NCI-H446 (cell line): ENCODE data around the gene ADISSP.

ENCODE experiments used
- DNase-seq, 2 experiments: peaks; one replicate each; lab custom pipeline; 2025; lab: John Stamatoyannopoulos, UW

Gene ADISSP

DNA sequence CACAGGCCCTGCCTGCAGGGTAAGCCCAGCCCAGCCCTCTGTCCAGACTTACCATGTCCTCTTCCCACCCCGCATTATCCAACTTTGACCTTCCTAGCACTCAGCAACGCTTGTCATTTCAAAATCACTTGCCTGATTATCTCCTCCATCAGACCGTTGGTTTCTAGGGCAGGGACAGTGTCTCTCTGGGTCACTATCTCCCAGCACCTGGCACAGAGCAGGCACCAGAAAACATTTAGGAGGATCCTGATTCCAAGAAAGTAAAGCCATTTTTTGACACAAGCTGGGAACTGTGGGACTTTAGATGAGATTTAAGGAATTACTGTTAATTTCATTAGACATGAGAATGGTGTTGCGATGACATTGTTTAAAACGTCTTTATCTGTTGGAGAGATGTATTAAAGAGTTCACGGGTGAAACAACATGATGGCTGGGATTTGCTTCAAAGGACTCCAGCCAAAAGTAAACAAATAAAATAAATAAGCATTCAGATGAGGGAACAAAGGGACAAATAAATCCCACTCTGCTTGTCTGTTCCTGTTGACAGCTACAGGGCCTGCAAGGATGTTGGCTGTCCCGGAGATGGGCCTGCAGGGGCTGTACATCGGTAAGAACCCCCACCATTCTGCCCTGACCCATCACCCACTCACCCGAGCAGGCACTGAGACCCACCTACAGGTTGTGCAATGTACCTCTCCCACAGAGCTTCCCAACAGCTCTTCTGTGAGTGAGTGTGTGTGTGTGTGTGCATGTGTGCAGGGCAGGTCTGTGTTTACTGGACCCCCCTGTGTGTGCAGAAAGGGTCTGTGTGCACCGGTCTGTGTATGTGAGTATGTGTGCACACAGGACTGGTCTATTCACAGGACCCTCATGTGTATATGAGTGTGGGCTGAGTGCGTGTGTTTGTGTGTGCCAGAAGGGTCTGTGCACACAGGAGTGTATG is 29.2 kb downstream of the ADISSP start:
- no peak for DNase-seq

DNA sequence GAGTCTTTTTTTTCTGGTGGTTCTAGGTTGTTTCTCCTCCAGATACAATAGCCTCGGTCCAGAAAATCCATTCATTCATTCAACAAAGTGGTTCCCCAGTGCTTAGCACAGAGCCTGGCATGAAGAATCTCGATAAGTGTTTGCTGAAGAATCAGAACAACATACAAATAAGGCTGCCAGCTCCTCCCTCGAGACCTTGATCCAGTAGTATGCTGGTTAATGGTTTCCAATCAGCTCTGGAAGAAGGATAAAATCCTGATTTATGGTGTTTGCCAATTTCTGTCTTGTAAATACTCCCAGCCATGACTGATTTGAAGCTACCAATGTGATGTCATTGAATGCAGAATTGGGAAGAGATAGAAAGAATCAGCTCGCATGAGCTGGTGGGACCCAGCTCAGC is 31.8 kb downstream of the ADISSP start:
- no peak for DNase-seq

DNA sequence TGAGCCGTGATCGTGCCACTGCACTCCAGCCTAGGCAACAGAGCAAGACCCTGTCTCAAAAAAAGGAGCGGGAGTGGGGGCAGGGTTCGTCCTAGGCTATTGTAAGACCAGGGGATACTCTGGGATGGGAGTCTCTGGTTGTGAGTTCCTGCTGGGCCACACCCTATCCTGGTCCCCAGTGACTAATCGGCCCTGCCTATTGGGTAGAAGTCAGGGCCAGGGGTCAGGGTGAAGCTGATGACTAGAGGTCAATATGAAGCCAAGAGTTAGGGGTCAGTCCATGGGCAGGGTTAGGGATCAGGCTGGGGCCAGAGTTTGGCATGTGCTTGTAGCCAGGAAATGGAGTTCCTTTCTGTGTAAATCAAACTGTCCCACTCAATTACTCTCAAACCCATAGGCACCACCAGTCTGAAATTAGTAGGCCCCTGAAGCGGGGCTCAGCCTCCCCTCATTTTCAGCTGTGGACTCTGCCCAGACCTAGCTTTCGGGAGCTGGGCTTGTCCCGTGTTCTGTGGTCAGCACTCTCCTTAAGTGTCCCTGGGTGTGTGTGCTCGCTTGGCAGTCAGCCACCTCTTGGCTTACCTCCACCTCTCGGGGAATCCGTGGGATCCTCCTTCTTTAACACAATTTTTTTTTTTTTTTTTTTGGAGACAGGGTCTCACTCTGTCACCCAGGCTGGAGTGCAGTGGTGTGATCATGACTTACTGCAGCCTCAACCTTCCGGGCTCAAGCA is 33.3 kb downstream of the ADISSP start:
- no peak for DNase-seq

- DNase-seq: no peak
Measured at GRCh38 chr20:3733119-3733995, 34.2 kb downstream of the ADISSP start.

GRCh38 chr20:3732327-3733118 is 35.0 kb downstream of the ADISSP start, which contains the start of gene HSPA12B:
Gene HSPA12B (plus strand): TSS chr20:3732685. CDS start chr20:3738675, 5,990 bp downstream.
- no peak for DNase-seq

GRCh38 chr20:3731944-3732326 is 35.6 kb downstream of the ADISSP start:
- no peak for DNase-seq

DNA sequence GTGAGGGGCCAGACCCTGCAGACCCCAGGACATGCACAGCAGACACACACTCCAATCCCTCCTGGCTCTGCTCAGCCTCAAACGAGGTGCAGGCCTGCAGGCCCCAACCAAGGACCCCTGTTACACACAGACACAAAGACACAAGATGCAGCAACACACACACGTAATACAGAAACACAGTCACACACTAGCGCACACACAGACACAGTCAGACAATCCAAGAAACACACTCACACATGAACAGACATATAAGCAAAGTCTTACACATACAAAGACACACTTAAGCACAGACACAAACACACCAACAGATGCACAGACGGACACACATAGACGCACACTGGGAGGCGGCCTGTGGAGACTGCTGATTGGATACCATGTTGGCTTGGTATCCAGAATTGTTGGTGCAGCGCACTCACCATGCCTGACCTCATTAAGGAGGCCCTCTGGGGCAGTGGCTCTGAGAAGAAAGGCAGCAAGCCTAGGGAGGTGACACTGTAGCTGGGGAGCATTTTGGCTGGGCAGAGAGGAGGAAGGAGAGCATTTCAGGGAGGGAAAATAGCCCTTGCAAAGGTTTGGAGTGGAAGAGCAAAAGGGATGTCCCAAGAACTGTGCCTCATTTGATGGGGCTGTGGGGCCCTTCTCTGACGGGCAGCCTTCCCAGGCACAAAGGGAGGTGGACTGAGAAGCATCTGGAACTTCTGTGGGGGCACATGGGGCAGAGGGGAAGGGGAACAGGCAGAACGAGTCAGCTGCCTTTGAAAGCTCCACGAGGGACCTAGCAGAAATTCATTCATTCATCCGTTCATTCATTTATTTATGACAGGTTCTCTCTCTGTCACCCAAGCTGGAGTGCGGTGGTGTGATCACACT is 36.5 kb downstream of the ADISSP start:
- no peak for DNase-seq

DNA sequence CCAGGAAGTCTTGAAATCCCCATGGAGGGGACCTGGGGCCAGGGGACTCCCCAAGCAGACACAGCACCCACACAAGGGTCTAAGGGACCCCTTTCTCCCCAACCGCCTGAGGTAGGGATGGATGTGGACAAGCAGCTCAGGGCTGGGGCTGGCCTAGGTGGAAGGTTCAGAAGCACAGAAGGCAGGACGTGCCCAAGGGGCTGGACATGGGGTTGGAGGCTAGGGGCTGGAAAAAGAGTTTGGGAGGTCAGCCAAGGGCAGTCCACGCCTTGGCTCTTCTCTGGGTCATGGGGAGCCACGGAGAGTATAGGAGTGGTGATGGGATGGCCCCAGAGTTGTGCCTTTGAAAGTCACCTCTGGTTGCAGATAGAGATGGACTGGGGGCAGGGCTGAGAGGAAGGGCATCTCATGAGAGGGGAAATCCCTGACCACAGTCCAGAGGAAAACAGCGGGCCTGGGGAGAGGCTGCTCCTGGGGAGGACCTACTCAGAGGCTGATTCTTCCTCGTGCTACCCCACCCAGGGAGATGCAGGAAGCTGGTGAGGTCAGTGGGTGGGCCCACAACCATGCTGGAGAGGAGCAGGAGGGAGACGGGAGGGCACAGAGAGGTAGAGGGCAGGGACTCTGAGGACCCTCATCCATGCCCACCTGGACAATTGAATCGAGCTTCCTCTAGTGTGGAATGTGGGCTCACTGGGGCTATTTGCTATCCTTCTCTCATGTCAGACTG is 37.6 kb downstream of the ADISSP start:
- DNase-seq: no peak

GRCh38 chr20:3729378-3729777 is 38.2 kb downstream of the ADISSP start:
- no peak for DNase-seq

DNA sequence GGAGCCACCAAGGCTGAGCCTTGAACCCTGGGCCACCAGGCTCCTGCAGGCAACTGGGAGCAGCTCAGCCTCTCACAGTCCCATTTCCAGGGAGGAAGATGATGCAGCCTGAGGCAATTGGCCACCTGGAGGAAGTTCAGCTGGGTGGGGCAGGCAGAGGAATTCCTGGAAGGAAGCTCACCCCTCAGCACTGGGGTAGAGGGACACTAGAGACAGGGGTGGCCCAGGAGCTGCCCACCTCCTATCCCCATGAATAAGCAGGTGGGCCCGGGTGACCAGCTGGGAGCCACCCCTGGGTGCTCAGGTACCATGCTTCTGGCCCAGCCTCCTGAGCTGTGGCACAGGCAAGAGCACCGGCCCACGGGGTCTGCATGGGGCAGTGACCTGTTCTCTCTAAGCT is 38.7 kb downstream of the ADISSP start:
- no peak for DNase-seq

GRCh38 chr20:3728354-3728753 is 39.2 kb downstream of the ADISSP start:
- DNase-seq: no peak

DNA sequence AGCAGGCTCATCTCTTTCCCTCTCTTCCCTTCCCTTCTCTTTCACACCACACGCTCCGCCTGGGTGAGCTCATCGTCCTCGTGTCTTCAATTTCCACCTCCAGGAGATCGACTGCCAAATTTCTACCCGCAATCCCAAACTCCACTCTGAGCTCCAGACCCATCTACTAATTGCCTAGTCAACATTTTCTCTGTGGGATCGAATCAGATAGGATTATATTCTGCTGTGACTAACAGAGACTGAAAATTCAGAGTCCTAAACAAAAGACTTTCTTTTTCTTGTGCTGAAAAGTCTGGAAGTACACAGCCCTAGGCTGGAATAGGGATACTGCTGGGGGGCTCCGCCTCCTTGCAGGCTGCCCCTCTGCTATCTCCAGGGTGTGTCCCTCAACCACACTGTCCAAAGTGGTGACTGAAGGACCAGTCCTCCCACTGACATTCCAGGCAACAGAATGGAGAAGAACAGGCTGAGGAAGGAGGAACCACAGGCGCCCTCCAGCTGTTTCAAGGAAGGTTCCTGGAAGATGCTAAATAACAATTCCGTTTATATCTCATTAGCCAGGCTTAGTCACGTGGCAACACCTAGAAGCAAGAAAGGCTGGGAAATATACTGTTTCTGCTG is 40.0 kb downstream of the ADISSP start:
- DNase-seq: no peak

DNA sequence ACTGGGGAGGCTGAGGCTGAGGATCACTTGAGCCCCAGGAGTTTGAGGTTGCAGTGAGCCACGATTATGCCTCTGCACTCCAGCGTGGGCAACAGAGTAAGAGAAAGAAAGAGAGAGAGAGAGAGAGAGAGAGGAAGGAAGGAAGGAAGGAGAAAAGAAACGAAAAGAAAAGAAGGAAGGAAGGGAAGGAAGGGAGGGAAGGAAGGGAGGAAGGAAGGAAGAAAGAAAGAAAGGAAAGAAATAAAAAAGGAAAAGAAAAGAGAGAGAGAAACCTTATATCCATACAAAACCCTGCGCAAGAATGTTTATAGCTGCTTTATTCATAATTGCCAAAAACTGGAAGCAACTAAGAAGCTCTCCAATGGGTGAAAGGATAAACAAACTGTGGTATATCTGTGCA is 43.2 kb downstream of the ADISSP start:
- DNase-seq: no peak

DNA sequence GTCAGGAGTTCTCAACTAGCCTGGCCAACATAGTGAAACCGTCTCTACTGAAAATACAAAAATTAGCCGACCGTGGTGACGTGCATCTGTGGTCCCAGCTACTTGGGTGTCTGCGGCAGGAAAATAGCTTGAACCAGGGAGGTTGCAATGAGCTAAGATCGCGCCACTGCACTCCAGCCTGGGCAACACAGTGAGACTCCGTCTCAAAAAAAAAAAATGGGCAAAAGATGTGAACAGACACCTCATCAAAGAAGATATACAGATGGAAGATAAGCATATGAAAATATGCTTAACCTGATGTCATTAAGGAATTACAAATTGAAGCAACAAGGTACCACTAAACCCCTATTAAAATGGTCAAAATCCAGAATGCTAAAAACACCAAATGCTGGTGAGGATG is 44.3 kb downstream of the ADISSP start:
- DNase-seq: no peak

- no peak for DNase-seq
Measured at GRCh38 chr20:3721912-3722311, 45.6 kb downstream of the ADISSP start.

- no peak for DNase-seq
Measured at GRCh38 chr20:3720626-3721025, 46.9 kb downstream of the ADISSP start.

DNA sequence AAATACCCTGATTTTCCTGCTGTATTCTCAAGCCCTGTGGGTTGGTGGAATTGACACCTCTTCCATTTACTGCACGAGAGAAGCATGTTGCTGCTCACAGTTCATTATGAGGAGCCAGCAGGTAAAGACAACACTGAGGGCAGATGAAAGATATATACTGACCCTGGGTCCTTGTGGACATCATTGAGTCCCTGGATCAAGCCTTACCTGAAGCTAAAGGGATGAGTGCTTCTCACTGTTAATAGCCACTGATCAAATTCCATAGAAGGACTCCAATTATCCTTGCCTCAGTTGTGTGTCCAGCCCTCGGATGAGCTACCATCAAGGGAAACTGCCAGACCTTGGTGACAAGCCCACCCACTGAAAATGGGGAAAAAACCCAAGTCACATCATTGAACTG is 47.5 kb downstream of the ADISSP start:
- DNase-seq: no peak

DNA sequence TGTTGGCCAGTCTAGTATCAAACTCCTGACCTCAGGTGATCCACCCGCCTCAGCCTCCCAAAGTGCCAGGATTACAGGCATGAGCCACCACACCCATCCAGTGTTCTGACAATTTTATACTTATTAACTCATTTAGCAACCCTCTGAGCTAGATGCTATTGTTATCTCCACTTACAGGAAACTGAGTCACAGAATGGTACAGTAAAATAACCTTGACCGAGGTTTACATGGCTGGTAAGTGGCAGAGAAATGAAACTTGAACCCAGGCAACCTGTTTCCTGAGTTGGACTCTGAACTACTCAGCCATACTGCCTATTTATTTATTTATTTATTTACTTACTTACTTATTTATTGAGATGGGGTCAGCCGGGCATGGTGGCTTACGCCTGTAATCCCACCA is 48.5 kb downstream of the ADISSP start:
- DNase-seq: no peak

DNA sequence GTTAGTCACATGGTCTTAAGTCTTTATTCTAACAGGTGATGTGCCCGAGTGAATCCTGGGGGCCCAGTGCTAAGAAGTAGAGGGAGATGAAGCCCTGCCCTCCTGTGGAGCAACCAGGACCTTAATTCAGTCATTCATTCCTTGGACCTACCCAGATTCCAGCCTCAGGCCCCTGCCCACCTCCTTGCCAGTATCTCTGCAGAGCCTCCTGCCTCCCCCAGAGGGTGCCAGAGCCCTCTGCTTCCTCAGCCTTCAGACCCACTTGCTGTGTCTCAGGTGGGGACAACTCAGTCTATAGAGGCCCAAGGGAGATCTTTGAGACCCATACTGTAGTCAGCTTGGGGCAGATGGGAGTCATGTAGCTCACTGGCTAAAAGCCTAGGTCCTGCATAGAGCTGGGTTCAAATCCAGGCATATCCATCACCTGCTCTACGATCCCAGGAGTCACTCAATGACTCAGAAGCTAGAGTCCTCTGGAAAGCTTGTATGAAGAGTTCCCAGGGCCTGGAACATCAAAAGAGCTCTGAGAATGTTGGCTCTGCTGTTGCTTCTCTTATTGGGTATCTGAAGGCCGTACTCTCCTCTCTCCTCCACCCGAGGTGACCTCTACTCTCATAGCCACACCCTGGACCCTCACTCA is 51.2 kb downstream of the ADISSP start:
- DNase-seq: peak; percentile 27 to 73
